HL-60 (cell line): ENCODE data around the gene DHRS7.

Source experiments
- DNase-seq, 2 experiments: peaks; one replicate each; pipeline ENCODE4 v3.0.0-alpha.2; 2010 to 2020; ENCODE audit warnings: low read depth in 1 of 2, low spot score in 1 of 2
- H3K27ac ChIP-seq: fragments of 250-450 bp; sonication (Bioruptor Pico); replicated peaks from 2 replicates; pipeline ENCODE4 v1.5.1; 2020; ENCODE audit warnings: mild to moderate bottlenecking, moderate library complexity
- H3K27me3 ChIP-seq: fragments of 250-450 bp; sonication (Bioruptor Pico); 2 replicates; pipeline ENCODE4 v1.5.1; 2021; ENCODE audit warnings: mild to moderate bottlenecking, moderate library complexity; ENCODE audit not compliant: insufficient read depth, poor library complexity, severe bottlenecking
- H3K4me3 ChIP-seq: replicated peaks from 2 replicates; pipeline ENCODE4 v1.5.1; 2011; ENCODE audit warnings: mild to moderate bottlenecking, control low read depth, low read length; ENCODE audit not compliant: insufficient read depth
- CTCF ChIP-seq: IDR thresholded peaks from one replicate; pipeline ENCODE4 v1.5.1; 2011; ENCODE audit warnings: low read length, control low read depth, inconsistent platforms; ENCODE audit not compliant: insufficient read depth
- GABPA ChIP-seq: IDR thresholded peaks from 2 replicates; pipeline ENCODE4 v1.6.1; 2012; ENCODE audit warnings: low read depth
- POLR2AphosphoS5 ChIP-seq: IDR thresholded peaks from 2 replicates; pipeline ENCODE4 v1.6.1; 2012; ENCODE audit warnings: low read depth
- REST ChIP-seq: IDR thresholded peaks from 2 replicates; pipeline ENCODE4 v1.6.1; 2012; ENCODE audit warnings: low read depth; ENCODE audit not compliant: insufficient replicate concordance
- SPI1 ChIP-seq: IDR thresholded peaks from 2 replicates; pipeline ENCODE4 v1.6.1; 2012; ENCODE audit warnings: low read depth, mild to moderate bottlenecking, borderline replicate concordance

DHRS7 gene

GRCh38 chr14:60183741-60184140, 18.5 kb upstream of the DHRS7 start:
- no peaks in the 10 kb centered on the region for H3K27me3 ChIP-seq
- no peak for DNase-seq

GRCh38 chr14:60183138-60183537, 17.9 kb upstream of the DHRS7 start:
- no peak overlapping the region for H3K27ac ChIP-seq
- no peak for DNase-seq
- TF ChIP-seq POLR2AphosphoS5 (no peak), SPI1 (no peak), GABPA (no peak), CTCF (no peak), REST (no peak)
- no peak overlapping the region for H3K4me3 ChIP-seq
- H3K27me3 ChIP-seq, result no peaks in the 10 kb centered on the region

More at GRCh38 chr14:60183741-60184140, 18.5 kb upstream of the DHRS7 start:
- Histone ChIP-seq H3K27ac (no peak overlapping the region), H3K4me3 (no peak overlapping the region)
- TF ChIP-seq CTCF (no peak), SPI1 (no peak), POLR2AphosphoS5 (no peak), GABPA (no peak)

- no peak overlapping the region for H3K27ac ChIP-seq
- H3K27me3 ChIP-seq, result no peaks in the 10 kb centered on the region
- DNase-seq, result no peak
- no peak overlapping the region for H3K4me3 ChIP-seq
- TF ChIP-seq POLR2AphosphoS5, result no peak
- TF ChIP-seq REST, result no peak
- TF ChIP-seq SPI1, result no peak
- no peak for TF ChIP-seq CTCF
- no peak for TF ChIP-seq GABPA
These were observed 14.3 kb upstream of the DHRS7 start for GRCh38 chr14:60179431-60179869.

- H3K27ac ChIP-seq, result no peak overlapping the region
- H3K27me3 ChIP-seq, result no peaks in the 10 kb centered on the region
- TF ChIP-seq SPI1 (no peak), GABPA (no peak), CTCF (no peak), REST (no peak), POLR2AphosphoS5 (no peak)
- H3K4me3 ChIP-seq, result no peak overlapping the region
- no peak for DNase-seq
These were observed 13.6 kb upstream of the DHRS7 start for GRCh38 chr14:60178820-60179219.
